DOHH2 (cell line): ENCODE results near the gene OR51A4.

Source experiments
- H3F3A ChIP-seq: fragments of 200-600 bp; sonication (generic), shearing (Covaris generic); 2 replicates; pipeline ENCODE4 v1.6.0; 2016; ENCODE audit warnings: antibody characterized with exemption, mild to moderate bottlenecking; ENCODE audit not compliant: control insufficient read depth, insufficient read depth
- H3K27ac ChIP-seq: fragments of 200-600 bp; sonication (generic); 2 replicates; pipeline ENCODE4 v1.5.1; 2014; ENCODE audit warnings: low read depth, mild to moderate bottlenecking, low read length, moderate library complexity
- H3K27me3 ChIP-seq: fragments of 200-600 bp; sonication (generic); 2 replicates; pipeline ENCODE4 v1.6.1; 2014; ENCODE audit warnings: mild to moderate bottlenecking, low read length, mixed read lengths; ENCODE audit not compliant: control insufficient read depth
- H3K36me3 ChIP-seq: fragments of 200-600 bp; sonication (generic); 2 replicates; pipeline ENCODE4 v1.6.1; 2014; ENCODE audit warnings: mild to moderate bottlenecking, low read length, moderate library complexity, mixed read lengths; ENCODE audit not compliant: control insufficient read depth
- H3K4me1 ChIP-seq: fragments of 200-600 bp; sonication (generic); 2 replicates; pipeline ENCODE4 v1.6.1; 2014; ENCODE audit warnings: mild to moderate bottlenecking, low read length, mixed read lengths; ENCODE audit not compliant: control insufficient read depth
- H3K4me2 ChIP-seq: fragments of 200-600 bp; sonication (generic); 2 replicates; pipeline ENCODE4 v1.6.0; 2014; ENCODE audit warnings: mild to moderate bottlenecking, low read length, moderate library complexity
- H3K4me3 ChIP-seq: fragments of 200-600 bp; sonication (generic); 2 replicates; pipeline ENCODE4 v1.5.1; 2014; ENCODE audit warnings: mild to moderate bottlenecking, low read length, mixed read lengths
- H3K79me2 ChIP-seq: fragments of 200-600 bp; sonication (generic); 2 replicates; pipeline ENCODE4 v1.6.1; 2014; ENCODE audit warnings: mild to moderate bottlenecking, low read length, mixed read lengths; ENCODE audit not compliant: control insufficient read depth
- H3K9me2 ChIP-seq: fragments of 200-600 bp; sonication (generic); replicated peaks from 2 replicates; pipeline ENCODE4 v1.6.1; 2014; ENCODE audit warnings: mild to moderate bottlenecking, low read length, mixed read lengths; ENCODE audit not compliant: control insufficient read depth
- H3K9me3 ChIP-seq: fragments of 200-600 bp; sonication (generic); 2 replicates; pipeline ENCODE4 v1.6.1; 2014; ENCODE audit warnings: antibody characterized with exemption, low read length, mixed read lengths; ENCODE audit not compliant: control insufficient read depth, insufficient read depth
- H4K20me1 ChIP-seq: fragments of 200-600 bp; sonication (generic); 2 replicates; pipeline ENCODE4 v1.6.0; 2014; ENCODE audit warnings: low read depth, mild to moderate bottlenecking, antibody characterized with exemption, low read length, moderate library complexity; ENCODE audit not compliant: control insufficient read depth, insufficient read depth
- EZH2phosphoT487 ChIP-seq: fragments of 200-600 bp; sonication (generic); IDR thresholded peaks from 2 replicates; pipeline ENCODE4 v1.6.1; 2017; ENCODE audit warnings: borderline replicate concordance, mild to moderate bottlenecking, antibody characterized with exemption, low read length, moderate library complexity, mixed read lengths
- TF ChIP-seq, protein P1 (sequence below): fragments of 200-600 bp; sonication (generic); IDR thresholded peaks from one replicate; pipeline ENCODE4 v1.5.1; 2014; ENCODE audit warnings: antibody characterized with exemption, mild to moderate bottlenecking, low read depth, low read length; ENCODE audit not compliant: poor library complexity, severe bottlenecking

OR51A4 gene, protein sequence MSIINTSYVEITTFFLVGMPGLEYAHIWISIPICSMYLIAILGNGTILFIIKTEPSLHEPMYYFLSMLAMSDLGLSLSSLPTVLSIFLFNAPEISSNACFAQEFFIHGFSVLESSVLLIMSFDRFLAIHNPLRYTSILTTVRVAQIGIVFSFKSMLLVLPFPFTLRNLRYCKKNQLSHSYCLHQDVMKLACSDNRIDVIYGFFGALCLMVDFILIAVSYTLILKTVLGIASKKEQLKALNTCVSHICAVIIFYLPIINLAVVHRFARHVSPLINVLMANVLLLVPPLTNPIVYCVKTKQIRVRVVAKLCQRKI

GRCh38 chr11:4947505-4947904, at the start of gene OR51A4:
Gene OR51A4, minus strand, starts transcription at chr11:4947605. Its CDS starts 505 bp downstream, at chr11:4947100.
- Histone ChIP-seq H3K4me3 (no peak within 1 kb of the TSS), H3K27me3 (no peaks in the 10 kb centered on the region), H3K4me2 (no peak within 1 kb of the TSS), H3K9me2 (no peaks in the 10 kb centered on the region), H3K36me3 (no peaks in the 10 kb centered on the region), H3K4me1 (no peaks in the 10 kb centered on the region), H3K9me3 (no peaks in the 10 kb centered on the region), H3K27ac (no peak within 1 kb of the TSS), H3K79me2 (no peaks in the 10 kb centered on the region), H3F3A (no peaks in the 10 kb centered on the region), H4K20me1 (no peaks in the 10 kb centered on the region)
- TF ChIP-seq, protein P1, sequence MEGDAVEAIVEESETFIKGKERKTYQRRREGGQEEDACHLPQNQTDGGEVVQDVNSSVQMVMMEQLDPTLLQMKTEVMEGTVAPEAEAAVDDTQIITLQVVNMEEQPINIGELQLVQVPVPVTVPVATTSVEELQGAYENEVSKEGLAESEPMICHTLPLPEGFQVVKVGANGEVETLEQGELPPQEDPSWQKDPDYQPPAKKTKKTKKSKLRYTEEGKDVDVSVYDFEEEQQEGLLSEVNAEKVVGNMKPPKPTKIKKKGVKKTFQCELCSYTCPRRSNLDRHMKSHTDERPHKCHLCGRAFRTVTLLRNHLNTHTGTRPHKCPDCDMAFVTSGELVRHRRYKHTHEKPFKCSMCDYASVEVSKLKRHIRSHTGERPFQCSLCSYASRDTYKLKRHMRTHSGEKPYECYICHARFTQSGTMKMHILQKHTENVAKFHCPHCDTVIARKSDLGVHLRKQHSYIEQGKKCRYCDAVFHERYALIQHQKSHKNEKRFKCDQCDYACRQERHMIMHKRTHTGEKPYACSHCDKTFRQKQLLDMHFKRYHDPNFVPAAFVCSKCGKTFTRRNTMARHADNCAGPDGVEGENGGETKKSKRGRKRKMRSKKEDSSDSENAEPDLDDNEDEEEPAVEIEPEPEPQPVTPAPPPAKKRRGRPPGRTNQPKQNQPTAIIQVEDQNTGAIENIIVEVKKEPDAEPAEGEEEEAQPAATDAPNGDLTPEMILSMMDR: no peak
- TF ChIP-seq EZH2phosphoT487: no peak

DNA sequence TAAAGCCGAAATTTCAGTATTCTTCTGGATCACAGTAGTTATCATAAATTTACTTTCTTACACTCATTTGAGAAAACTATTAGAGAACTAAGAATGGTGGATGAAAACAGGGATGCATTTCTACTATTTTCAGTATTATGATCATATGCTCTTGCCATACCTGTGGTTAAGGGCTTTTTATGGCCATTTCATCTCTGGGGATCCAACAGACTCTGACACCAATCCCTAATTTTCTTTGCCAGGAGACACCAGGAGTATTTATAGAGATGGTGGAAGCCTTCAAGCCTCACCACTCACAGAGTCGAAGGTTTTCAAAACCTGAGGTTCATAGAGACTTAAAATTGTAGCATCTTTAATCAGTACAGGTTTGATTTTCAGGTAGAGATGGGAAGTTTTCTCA, 47.1 kb upstream of the OR51A4 start, which contains the start of gene OR51L1:
Gene OR51L1, plus strand, starts transcription at position 301 of the 400 bp plus-strand sequence. CDS start 4,132 bp downstream, outside the sequence.
- H3K4me1 ChIP-seq: no peaks in the 10 kb centered on the region
- H3F3A ChIP-seq: no peaks in the 10 kb centered on the region
- H3K9me3 ChIP-seq: no peaks in the 10 kb centered on the region
- no peaks in the 10 kb centered on the region for H3K27me3 ChIP-seq
- no peak within 1 kb of the TSS for H3K4me2 ChIP-seq
- no peaks in the 10 kb centered on the region for H3K9me2 ChIP-seq
- no peak within 1 kb of the TSS for H3K4me3 ChIP-seq
- H4K20me1 ChIP-seq: no peaks in the 10 kb centered on the region
- no peak for TF ChIP-seq EZH2phosphoT487
- TF ChIP-seq, protein P1: no peak
- H3K36me3 ChIP-seq: no peaks in the 10 kb centered on the region
- H3K27ac ChIP-seq: no peak within 1 kb of the TSS
- H3K79me2 ChIP-seq: no peaks in the 10 kb centered on the region

DNA sequence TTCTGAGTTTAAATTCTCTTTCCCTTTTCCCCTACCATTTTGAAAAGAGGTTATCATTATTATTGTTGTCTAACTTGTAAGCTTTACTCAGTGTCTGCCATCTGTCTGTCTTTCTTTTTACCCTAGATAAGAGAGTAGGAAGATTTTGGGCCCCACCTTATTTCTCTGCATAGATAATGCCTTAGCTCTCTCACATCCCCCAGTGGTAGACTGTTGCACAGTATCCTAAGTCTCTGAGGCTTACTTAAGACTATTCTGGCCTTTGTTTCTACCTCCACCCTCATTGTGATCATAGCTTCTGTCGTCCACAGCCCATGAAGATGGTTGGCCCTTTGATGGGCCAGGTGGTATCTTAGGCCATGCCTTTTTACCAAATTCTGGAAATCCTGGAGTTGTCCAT, 43.7 kb upstream of the OR51A4 start:
- no peaks in the 10 kb centered on the region for H3K27me3 ChIP-seq
- H3K9me3 ChIP-seq: no peaks in the 10 kb centered on the region
- no peak overlapping the region for H3K27ac ChIP-seq
- no peaks in the 10 kb centered on the region for H3F3A ChIP-seq
- no peaks in the 10 kb centered on the region for H4K20me1 ChIP-seq
- no peaks in the 10 kb centered on the region for H3K9me2 ChIP-seq
- H3K4me3 ChIP-seq: no peak overlapping the region
- H3K79me2 ChIP-seq: no peaks in the 10 kb centered on the region
- TF ChIP-seq, protein P1: no peak
- TF ChIP-seq EZH2phosphoT487: no peak
- no peaks in the 10 kb centered on the region for H3K36me3 ChIP-seq
- no peak overlapping the region for H3K4me2 ChIP-seq
- H3K4me1 ChIP-seq: no peaks in the 10 kb centered on the region
